Fibroblast of pulmonary artery (primary cell): Measurements from ENCODE around the gene CHCHD3.
A peak's percentile ranks its signal among the peaks of the same experiment; 100 is the strongest.
"Not testable (repeated sequence)": the region's sequence is repeated elsewhere in the genome, so short reads cannot be mapped to it uniquely, and the experiment has no call there.

Experiments used
- DNase-seq: peaks from one replicate; pipeline ENCODE4 v3.0.0-alpha.2; 2010; ENCODE audit warnings: low read depth
- H3K4me3 ChIP-seq: replicated peaks from 2 replicates; pipeline ENCODE4 v1.5.1; 2011; ENCODE audit warnings: low read depth, mild to moderate bottlenecking, control low read depth, low read length, moderate library complexity
- TF ChIP-seq, protein P1 (sequence below): IDR thresholded peaks from 2 replicates; pipeline ENCODE4 v1.5.1; 2011; ENCODE audit warnings: mild to moderate bottlenecking, control low read depth, low read length, inconsistent platforms; ENCODE audit errors: missing control alignments

CHCHD3 gene

DNA sequence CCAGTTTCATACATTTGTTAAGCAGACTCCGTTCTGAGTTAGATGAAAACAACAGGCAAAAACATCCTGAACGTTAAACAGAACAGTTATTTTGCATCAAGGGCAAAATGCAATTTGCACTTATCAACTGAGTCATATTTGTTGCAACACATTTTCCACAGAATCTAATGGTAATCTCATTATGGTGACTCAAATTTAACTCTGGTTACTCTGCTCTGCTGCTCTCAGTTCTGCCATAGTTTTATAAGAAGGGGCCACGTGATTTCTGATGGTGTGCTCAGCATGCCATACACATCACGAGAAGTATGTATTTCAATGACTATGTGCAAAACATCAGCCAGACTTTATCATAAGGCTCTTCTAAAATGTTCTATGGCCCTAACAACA, 148.8 kb downstream of the CHCHD3 start:
- TF ChIP-seq, protein P1, sequence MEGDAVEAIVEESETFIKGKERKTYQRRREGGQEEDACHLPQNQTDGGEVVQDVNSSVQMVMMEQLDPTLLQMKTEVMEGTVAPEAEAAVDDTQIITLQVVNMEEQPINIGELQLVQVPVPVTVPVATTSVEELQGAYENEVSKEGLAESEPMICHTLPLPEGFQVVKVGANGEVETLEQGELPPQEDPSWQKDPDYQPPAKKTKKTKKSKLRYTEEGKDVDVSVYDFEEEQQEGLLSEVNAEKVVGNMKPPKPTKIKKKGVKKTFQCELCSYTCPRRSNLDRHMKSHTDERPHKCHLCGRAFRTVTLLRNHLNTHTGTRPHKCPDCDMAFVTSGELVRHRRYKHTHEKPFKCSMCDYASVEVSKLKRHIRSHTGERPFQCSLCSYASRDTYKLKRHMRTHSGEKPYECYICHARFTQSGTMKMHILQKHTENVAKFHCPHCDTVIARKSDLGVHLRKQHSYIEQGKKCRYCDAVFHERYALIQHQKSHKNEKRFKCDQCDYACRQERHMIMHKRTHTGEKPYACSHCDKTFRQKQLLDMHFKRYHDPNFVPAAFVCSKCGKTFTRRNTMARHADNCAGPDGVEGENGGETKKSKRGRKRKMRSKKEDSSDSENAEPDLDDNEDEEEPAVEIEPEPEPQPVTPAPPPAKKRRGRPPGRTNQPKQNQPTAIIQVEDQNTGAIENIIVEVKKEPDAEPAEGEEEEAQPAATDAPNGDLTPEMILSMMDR: no peak
- H3K4me3 ChIP-seq: no peak overlapping the region
- DNase-seq: peak; percentile 93

DNA sequence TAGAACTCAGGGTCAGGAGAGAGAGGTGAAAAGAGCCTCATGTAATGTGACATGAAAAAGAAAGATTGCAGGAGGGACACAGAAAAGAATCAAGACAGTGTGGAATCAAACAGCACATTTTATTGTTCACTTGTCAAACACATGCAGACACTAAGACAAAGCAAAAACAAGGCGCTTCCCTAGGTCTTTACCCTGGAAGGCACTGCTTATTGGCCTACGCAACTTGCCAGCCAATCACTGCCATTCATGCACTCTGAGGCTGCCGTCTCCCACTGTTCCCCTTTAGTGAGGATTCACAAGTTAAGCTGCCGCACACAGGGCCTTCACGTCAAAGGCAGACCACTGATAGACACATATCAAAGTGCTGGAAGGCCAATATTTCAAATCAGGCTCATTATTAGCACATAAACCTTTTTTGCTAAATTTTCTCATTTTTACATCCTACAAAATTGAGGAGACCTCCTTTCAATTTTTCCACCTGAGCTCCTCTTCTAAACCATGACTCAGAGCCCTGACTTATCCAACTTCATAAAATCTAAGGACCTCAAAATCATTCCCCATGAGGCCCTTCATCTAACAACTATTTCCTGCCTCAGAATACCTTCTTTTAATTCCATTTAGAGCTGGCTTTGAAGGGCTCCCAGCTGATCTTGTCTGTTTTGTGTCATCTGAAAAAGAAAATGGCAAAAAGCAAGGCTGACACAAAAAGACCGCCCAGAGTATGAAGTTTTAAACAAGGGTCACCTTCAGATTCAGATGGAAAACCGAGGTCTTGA, 149.4 kb downstream of the CHCHD3 start:
- no peak overlapping the region for H3K4me3 ChIP-seq
- no peak for DNase-seq
- TF ChIP-seq, protein P1: no peak

DNA sequence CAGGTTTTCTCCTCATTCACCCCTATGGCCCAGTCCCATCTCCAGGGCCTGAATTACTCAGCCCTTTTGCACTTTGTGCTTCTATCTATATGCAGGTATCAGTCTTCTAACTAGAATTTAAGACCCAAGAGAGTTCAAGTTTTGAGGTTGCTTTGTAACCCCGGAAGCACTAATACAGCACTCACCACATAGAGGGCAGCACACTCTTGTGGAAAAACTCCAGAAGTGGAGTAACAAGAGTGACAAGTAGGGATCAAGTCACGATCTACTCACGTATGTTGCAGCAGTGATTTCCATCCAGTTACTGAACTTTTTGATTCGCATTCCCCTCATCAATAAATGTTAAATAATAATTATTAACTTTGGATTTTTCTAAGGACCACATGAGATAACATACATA, 151.0 kb downstream of the CHCHD3 start:
- DNase-seq: peak; percentile 10
- TF ChIP-seq, protein P1: peak; percentile 21
- H3K4me3 ChIP-seq: no peak overlapping the region

DNA sequence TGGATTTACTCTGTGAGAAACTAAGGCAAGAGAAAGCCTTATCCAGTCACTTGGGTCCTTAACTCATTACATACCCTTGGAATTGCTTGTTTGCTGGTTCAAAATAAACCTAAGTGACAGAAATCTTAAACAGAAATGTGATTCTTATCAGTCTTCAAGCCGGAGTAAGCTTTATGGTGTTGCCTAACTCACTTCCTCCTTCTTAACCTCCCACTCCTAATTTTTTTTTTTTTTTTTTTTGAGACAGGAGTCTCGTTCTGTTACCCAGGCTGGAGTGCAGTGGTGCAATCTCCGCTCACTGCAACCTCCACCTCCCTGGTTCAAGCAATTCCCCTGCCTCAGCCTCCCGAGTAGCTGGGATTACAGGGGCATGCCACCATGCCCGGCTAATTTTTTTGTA, 151.9 kb downstream of the CHCHD3 start:
- not testable (repeated sequence) for H3K4me3 ChIP-seq
- peak; percentile 42 for DNase-seq

DNA sequence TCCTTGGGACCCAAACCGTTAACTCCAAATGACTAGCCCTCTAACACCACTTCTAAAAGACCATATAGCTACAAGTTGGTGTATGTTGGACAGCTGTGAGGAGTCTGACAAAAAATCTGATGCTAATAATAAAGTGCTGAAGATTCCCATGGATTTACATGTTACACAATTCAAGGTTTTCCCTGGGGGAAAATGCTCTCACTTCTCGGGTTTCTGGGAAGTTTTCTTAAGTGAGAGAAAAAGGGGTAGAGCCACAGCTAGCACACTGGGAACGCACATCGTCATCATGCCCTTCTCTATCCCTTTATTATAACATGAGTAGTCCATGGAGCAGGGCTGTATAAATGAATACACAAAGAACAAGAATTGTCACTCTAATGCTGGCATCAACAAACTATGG, 162.1 kb downstream of the CHCHD3 start:
- TF ChIP-seq, protein P1: no peak
- no peak for DNase-seq

DNA sequence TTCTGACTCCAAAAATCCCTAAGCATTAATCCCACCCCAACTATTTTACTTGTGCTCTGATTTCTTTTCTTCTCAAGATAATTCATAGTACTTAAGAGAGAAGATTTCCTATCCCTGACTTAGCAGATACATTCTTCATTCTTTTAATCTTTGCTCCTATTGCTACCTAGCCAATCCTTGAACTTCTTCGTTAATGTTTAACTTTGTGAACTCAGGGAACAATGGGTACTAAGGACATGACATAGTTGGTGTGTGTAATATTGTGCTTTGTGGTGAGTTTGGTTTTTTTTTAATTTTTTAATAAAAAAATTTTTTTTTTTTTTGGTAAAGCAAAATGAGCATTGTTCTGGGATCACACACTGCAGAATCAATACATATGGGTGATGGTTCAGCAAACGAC, 166.2 kb downstream of the CHCHD3 start:
- no peak for DNase-seq
- H3K4me3 ChIP-seq: no peak overlapping the region
- TF ChIP-seq, protein P1: no peak

More for the DNA sequence above, 162.1 kb downstream of the CHCHD3 start:
- H3K4me3 ChIP-seq: no peak overlapping the region

DNA sequence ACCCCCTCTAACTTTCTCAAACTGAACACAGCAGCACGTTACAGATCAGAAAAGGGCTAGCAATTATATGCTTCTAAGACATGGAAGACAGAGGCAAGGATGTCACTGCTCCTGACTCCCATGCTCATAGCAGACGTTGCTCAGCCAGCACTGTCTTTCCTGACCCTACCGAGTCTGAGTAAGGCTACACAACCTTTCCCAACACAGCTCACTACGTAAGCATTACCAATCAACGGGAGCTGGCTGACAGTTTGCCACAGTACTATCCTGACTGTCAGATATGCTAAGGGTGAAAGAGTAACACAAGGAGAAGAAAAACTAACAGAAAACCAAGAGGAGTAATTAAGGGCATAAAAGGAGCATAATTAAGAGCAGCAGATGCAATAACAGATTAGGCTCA, 171.2 kb downstream of the CHCHD3 start:
- no peak for DNase-seq
- TF ChIP-seq, protein P1: no peak
- no peak overlapping the region for H3K4me3 ChIP-seq
